Loucy (cell line): ENCODE data around the gene CSTPP1.
"Not testable (repeated sequence)": the region's sequence is repeated elsewhere in the genome, so short reads cannot be mapped to it uniquely, and the experiment has no call there.

ENCODE experiments used
- H2AFZ ChIP-seq: fragments of 200-600 bp; sonication (generic); 2 replicates; pipeline ENCODE4 v1.6.0; 2016; ENCODE audit warnings: antibody characterized with exemption, mild to moderate bottlenecking, low read length, moderate library complexity
- H3F3A ChIP-seq: fragments of 200-600 bp; 2 replicates; pipeline ENCODE4 v1.6.0; 2016; ENCODE audit warnings: antibody characterized with exemption, low read depth, mild to moderate bottlenecking
- H3K27me3 ChIP-seq: fragments of 200-600 bp; sonication (generic); 2 replicates; pipeline ENCODE4 v1.6.1; 2014; ENCODE audit warnings: low read length, mild to moderate bottlenecking; ENCODE audit not compliant: insufficient read depth, poor library complexity, severe bottlenecking
- H3K36me3 ChIP-seq: fragments of 200-600 bp; sonication (generic); 2 replicates; pipeline ENCODE4 v1.6.1; 2016; ENCODE audit warnings: low read length; ENCODE audit not compliant: insufficient read depth
- H3K4me1 ChIP-seq: fragments of 200-600 bp; sonication (generic); 2 replicates; pipeline ENCODE4 v1.5.1; 2014; ENCODE audit warnings: low read length, mild to moderate bottlenecking; ENCODE audit not compliant: insufficient read depth, poor library complexity, severe bottlenecking
- H3K4me2 ChIP-seq: fragments of 200-600 bp; sonication (generic); 2 replicates; pipeline ENCODE4 v1.6.0; 2014; ENCODE audit warnings: antibody characterized with exemption, low read length, low read depth, mild to moderate bottlenecking; ENCODE audit not compliant: poor library complexity, severe bottlenecking
- H3K4me3 ChIP-seq: fragments of 200-600 bp; sonication (generic); 2 replicates; pipeline ENCODE4 v1.5.1; 2014; ENCODE audit warnings: low read length, mild to moderate bottlenecking, mixed read lengths; ENCODE audit not compliant: poor library complexity, severe bottlenecking
- H3K79me2 ChIP-seq: fragments of 200-600 bp; sonication (generic); 2 replicates; pipeline ENCODE4 v1.6.1; 2014; ENCODE audit warnings: low read length; ENCODE audit not compliant: insufficient read depth
- H3K9ac ChIP-seq: fragments of 200-600 bp; sonication (generic); 2 replicates; pipeline ENCODE4 v1.6.0; 2014; ENCODE audit warnings: mild to moderate bottlenecking, low read depth, low read length, moderate library complexity; ENCODE audit not compliant: poor library complexity, severe bottlenecking
- H3K9me2 ChIP-seq: fragments of 200-600 bp; sonication (generic); replicated peaks from 2 replicates; pipeline ENCODE4 v1.6.1; 2016; ENCODE audit warnings: low read depth, low read length, mixed read lengths
- H3K9me3 ChIP-seq: fragments of 200-600 bp; sonication (generic); 2 replicates; pipeline ENCODE4 v1.6.1; 2014; ENCODE audit warnings: mild to moderate bottlenecking, antibody characterized with exemption, low read length, low read depth; ENCODE audit not compliant: insufficient read depth
- H4K20me1 ChIP-seq: fragments of 200-600 bp; sonication (generic); 2 replicates; pipeline ENCODE4 v1.6.0; 2014; ENCODE audit warnings: antibody characterized with exemption, low read length, mild to moderate bottlenecking; ENCODE audit not compliant: insufficient read depth, poor library complexity, severe bottlenecking
- CTCF ChIP-seq: fragments of 200-600 bp; sonication (generic); conservative IDR thresholded peaks from 2 replicates; pipeline ENCODE4 v1.5.1; 2014; ENCODE audit warnings: mild to moderate bottlenecking, antibody characterized with exemption, low read length
- EZH2phosphoT487 ChIP-seq: fragments of 200-600 bp; IDR thresholded peaks from 2 replicates; pipeline ENCODE4 v1.6.1; 2018; ENCODE audit warnings: antibody characterized with exemption, mild to moderate bottlenecking, moderate library complexity, borderline replicate concordance

The CSTPP1 gene

GRCh38 chr11:47188259-47188658 lies 251.7 kb downstream of the CSTPP1 start:
- H3K4me2 ChIP-seq: no peak overlapping the region
- H3K4me1 ChIP-seq: peaks cover 12% of the 10 kb centered on the region
- no peaks in the 10 kb centered on the region for H3K36me3 ChIP-seq
- H3K4me3 ChIP-seq: no peak overlapping the region
- no peaks in the 10 kb centered on the region for H3K9me2 ChIP-seq
- H4K20me1 ChIP-seq: no peaks in the 10 kb centered on the region
- no peaks in the 10 kb centered on the region for H3F3A ChIP-seq
- peaks cover 15% of the 10 kb centered on the region for H3K27me3 ChIP-seq
- TF ChIP-seq CTCF (no peak), EZH2phosphoT487 (no peak)
- no peaks in the 10 kb centered on the region for H3K79me2 ChIP-seq
- no peaks in the 10 kb centered on the region for H3K9me3 ChIP-seq
- no peak overlapping the region for H3K9ac ChIP-seq
- H2AFZ ChIP-seq: no peak overlapping the region

GRCh38 chr11:47189100-47189834 lies 252.7 kb downstream of the CSTPP1 start:
- Histone ChIP-seq H3K4me1 (peaks cover 12% of the 10 kb centered on the region), H3K27me3 (peaks cover 15% of the 10 kb centered on the region), H3K36me3 (no peaks in the 10 kb centered on the region), H3K4me2 (no peak overlapping the region), H3K9me2 (no peaks in the 10 kb centered on the region), H3K9ac (no peak overlapping the region), H4K20me1 (no peaks in the 10 kb centered on the region), H3F3A (no peaks in the 10 kb centered on the region), H3K4me3 (no peak overlapping the region), H3K9me3 (no peaks in the 10 kb centered on the region), H3K79me2 (no peaks in the 10 kb centered on the region), H2AFZ (no peak overlapping the region)
- no peak for TF ChIP-seq EZH2phosphoT487
- no peak for TF ChIP-seq CTCF

GRCh38 chr11:47191137-47191536 lies 254.6 kb downstream of the CSTPP1 start:
- not testable (repeated sequence) for H3K36me3 ChIP-seq, H3F3A ChIP-seq, H4K20me1 ChIP-seq, H3K9ac ChIP-seq, H3K9me2 ChIP-seq, H3K4me3 ChIP-seq, H3K4me2 ChIP-seq, H2AFZ ChIP-seq, H3K9me3 ChIP-seq, H3K4me1 ChIP-seq, H3K79me2 ChIP-seq
- H3K27me3 ChIP-seq: peaks cover 15% of the 10 kb centered on the region

DNA sequence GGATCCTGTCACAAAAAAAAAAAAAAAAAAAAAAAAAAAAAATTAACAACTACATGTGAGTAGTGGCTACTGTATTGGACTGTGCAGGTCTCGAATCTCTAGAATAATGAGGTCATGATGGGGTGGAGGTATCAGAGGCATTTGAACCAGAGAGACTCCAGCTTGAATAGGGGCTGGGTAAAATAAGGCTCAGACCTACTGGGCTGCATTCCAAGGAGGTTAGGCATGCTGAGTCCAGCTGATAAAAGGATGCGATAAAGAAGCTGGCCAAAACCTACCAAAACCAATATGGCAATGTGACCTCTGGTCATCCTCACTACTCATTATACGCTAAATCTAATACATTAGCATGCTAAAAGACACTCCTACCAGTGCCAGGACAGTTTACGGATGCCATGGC lies 255.6 kb downstream of the CSTPP1 start:
- Histone ChIP-seq H3K4me2 (no peak overlapping the region), H3K79me2 (no peaks in the 10 kb centered on the region), H3K27me3 (peaks cover 8% of the 10 kb centered on the region), H2AFZ (no peak overlapping the region), H3K4me1 (no peaks in the 10 kb centered on the region), H3K9me3 (no peaks in the 10 kb centered on the region), H3K9ac (no peak overlapping the region), H3K9me2 (no peaks in the 10 kb centered on the region), H3K4me3 (no peak overlapping the region), H3F3A (no peaks in the 10 kb centered on the region), H3K36me3 (no peaks in the 10 kb centered on the region), H4K20me1 (no peaks in the 10 kb centered on the region)
- TF ChIP-seq EZH2phosphoT487: no peak
- TF ChIP-seq CTCF: no peak

DNA sequence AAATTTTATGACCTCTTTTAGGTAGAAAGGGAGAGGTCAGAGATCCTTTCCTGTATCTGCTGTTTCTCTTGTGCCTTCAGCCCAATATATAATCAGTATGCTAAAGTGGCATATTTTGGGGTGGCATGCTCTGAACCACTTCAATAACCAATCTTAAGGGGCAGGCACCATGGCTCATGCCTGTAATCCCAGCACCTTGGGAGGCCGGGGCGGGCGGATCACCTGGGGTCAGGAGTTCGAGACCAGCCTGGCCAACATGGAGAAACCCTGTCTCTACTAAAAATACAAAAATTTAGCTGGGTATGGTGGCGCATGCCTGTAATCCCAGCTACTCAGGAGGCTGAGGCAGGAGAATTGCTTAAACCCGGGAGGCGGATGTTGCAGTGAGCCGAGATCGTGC lies 261.6 kb downstream of the CSTPP1 start:
- H3K79me2 ChIP-seq, H3F3A ChIP-seq, H4K20me1 ChIP-seq, H3K9ac ChIP-seq, H2AFZ ChIP-seq, H3K27me3 ChIP-seq, H3K4me3 ChIP-seq, H3K9me2 ChIP-seq, H3K36me3 ChIP-seq, H3K9me3 ChIP-seq, H3K4me2 ChIP-seq, H3K4me1 ChIP-seq: not testable (repeated sequence)
